GM19463 (cell line): ENCODE results near the gene CAPN12.

Experiments
- ATAC-seq: cut with Tn5 transposase; IDR thresholded peaks from one replicate; pipeline ENCODE4 v1.9.1; 2021; ENCODE audit warnings: mild to moderate bottlenecking, moderate library complexity; ENCODE audit not compliant: unreplicated experiment

The CAPN12 gene

GRCh38 chr19:38698225-38699026 is 45.8 kb downstream of the CAPN12 start:
- no peak for ATAC-seq

GRCh38 chr19:38697641-38698071 is 46.6 kb downstream of the CAPN12 start:
- ATAC-seq, result no peak

- no peak for ATAC-seq
Observed at GRCh38 chr19:38697197-38697596, 47.1 kb downstream of the CAPN12 start.

GRCh38 chr19:38696729-38697055 is 47.6 kb downstream of the CAPN12 start:
- ATAC-seq, result no peak

GRCh38 chr19:38695832-38696728 is 48.2 kb downstream of the CAPN12 start:
- ATAC-seq, result no peak

GRCh38 chr19:38695317-38695683 is 49.0 kb downstream of the CAPN12 start:
- no peak for ATAC-seq

- no peak for ATAC-seq
Observed at GRCh38 chr19:38693380-38694223, 50.7 kb downstream of the CAPN12 start.

GRCh38 chr19:38692458-38693379 is 51.6 kb downstream of the CAPN12 start:
- ATAC-seq, result no peak

GRCh38 chr19:38691938-38692457 is 52.3 kb downstream of the CAPN12 start:
- no peak for ATAC-seq

GRCh38 chr19:38690832-38691231 is 53.4 kb downstream of the CAPN12 start:
- ATAC-seq, result no peak

- ATAC-seq, result no peak
Observed at GRCh38 chr19:38690146-38690545, 54.1 kb downstream of the CAPN12 start.

- ATAC-seq, result no peak
Observed at GRCh38 chr19:38687837-38688378, 56.4 kb downstream of the CAPN12 start.

GRCh38 chr19:38686530-38686888 is 57.8 kb downstream of the CAPN12 start:
- ATAC-seq, result no peak

- no peak for ATAC-seq
Observed at GRCh38 chr19:38685666-38686529, 58.4 kb downstream of the CAPN12 start.

- no peak for ATAC-seq
Observed at GRCh38 chr19:38684862-38685665, 59.2 kb downstream of the CAPN12 start.

- ATAC-seq, result no peak
Observed at GRCh38 chr19:38684078-38684861, 60.0 kb downstream of the CAPN12 start.
